ENCODE results near the gene TMEM178B. TPM values are rescaled to one million over a fixed set of nuclear protein-coding genes. Genes with fewer than 3 reads are reported as not detected.

The TMEM178B gene
- total RNA-seq, 4 donors from 2014 or later = 7.7 to 49.9 (median 25.9) TPM

DNA sequence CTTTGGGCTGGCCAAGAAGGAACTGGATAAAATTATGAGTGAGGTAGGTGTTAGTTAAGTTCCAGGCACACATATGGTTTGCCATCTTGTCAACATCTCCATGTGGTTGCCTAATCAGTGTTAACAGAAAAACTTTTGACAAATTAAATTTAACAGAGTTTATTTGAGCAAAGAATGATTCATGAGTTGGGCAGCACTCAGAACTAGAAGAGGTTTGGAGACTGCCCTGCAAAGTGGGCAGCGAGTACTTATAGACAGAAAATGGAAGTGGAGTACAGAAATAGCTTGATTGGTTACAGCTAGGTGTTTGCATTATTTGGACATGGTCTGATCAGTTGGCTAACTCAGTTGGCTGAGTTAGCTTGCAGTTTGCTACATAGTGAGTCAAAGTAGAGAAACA, 439.9 kb downstream of the TMEM178B start:
- Histone ChIP-seq H3K36me3 (no peaks in the 10 kb centered on the region), H3K4me3 (replicated peaks in 1 of 3) (no peak overlapping the region), H3K9me3 (no peaks in the 10 kb centered on the region), H3K27ac (no peak overlapping the region), H3K27me3 (no peaks in the 10 kb centered on the region), H3K4me1 (no peaks in the 10 kb centered on the region)
- DNase-seq = no peak
- intact Hi-C loops (cut with DNase I) = no loop called here
- TF ChIP-seq, protein P1, sequence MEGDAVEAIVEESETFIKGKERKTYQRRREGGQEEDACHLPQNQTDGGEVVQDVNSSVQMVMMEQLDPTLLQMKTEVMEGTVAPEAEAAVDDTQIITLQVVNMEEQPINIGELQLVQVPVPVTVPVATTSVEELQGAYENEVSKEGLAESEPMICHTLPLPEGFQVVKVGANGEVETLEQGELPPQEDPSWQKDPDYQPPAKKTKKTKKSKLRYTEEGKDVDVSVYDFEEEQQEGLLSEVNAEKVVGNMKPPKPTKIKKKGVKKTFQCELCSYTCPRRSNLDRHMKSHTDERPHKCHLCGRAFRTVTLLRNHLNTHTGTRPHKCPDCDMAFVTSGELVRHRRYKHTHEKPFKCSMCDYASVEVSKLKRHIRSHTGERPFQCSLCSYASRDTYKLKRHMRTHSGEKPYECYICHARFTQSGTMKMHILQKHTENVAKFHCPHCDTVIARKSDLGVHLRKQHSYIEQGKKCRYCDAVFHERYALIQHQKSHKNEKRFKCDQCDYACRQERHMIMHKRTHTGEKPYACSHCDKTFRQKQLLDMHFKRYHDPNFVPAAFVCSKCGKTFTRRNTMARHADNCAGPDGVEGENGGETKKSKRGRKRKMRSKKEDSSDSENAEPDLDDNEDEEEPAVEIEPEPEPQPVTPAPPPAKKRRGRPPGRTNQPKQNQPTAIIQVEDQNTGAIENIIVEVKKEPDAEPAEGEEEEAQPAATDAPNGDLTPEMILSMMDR (IDR thresholded peaks at IDR 0.05) = no peak
- no peak for TF ChIP-seq POLR2A (IDR thresholded peaks at IDR 0.05)
- WGBS, 2 donors = 88 to 94% methylated on average over 1 of the region's 1 CpG

DNA sequence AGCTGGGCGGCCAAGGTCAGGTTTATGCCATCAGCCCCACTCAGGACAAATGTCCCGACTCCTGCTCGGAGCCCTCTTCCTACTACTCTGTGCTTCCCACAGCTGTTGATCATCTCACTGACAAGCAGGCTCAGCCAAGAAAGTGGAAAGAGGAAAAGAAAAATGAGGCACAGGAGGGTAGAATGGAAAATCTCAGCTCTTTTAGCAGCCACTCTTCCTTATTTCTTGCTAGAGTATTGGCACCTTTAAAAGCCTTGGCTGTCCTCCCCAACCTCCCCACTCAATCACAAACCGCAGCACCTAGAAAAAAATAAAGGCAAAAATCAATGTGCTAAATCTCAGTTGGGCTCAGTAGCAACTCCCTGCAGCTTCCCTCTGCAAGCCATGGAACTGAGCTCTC, 442.1 kb downstream of the TMEM178B start:
- no peaks in the 10 kb centered on the region for H3K27me3 ChIP-seq
- TF ChIP-seq POLR2A (IDR thresholded peaks at IDR 0.05) = no peak
- TF ChIP-seq, protein P1 (IDR thresholded peaks at IDR 0.05) = no peak
- WGBS, 2 donors = 74 to 85% methylated on average over 4 of the region's 4 CpGs
- intact Hi-C loops (cut with DNase I) = no loop called here
- H3K4me1 ChIP-seq = no peaks in the 10 kb centered on the region
- no peak for DNase-seq
- H3K9me3 ChIP-seq = no peaks in the 10 kb centered on the region
- H3K27ac ChIP-seq = no peak overlapping the region
- no peaks in the 10 kb centered on the region for H3K36me3 ChIP-seq
- no peak overlapping the region for H3K4me3 ChIP-seq (replicated peaks in 1 of 3)

DNA sequence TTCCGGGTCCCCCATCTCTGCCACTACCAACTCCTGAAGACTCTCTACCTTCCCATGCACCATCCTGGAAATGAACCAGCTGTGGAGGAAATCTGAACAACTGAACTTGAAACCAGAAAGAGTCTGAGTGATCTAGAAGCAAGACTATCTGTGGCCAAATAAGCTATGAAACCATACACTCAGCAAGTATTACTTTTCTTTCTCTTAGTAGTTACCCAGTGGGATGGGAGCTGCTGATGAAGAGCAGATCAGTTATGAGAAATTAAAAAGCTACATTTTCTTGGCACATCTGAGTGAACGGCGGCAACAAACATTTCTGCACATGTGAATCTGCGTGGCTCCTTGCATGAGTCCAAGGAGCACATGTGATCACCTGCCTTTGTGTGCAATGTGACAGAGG, 445.8 kb downstream of the TMEM178B start:
- no peaks in the 10 kb centered on the region for H3K36me3 ChIP-seq
- TF ChIP-seq POLR2A (IDR thresholded peaks at IDR 0.05) = no peak
- TF ChIP-seq, protein P1 (IDR thresholded peaks at IDR 0.05) = no peak
- H3K27me3 ChIP-seq = no peaks in the 10 kb centered on the region
- WGBS, 2 donors = 84 to 96% methylated on average over 4 of the region's 4 CpGs
- H3K4me1 ChIP-seq = no peaks in the 10 kb centered on the region
- intact Hi-C loops (cut with DNase I) = no loop called here
- H3K4me3 ChIP-seq (replicated peaks in 1 of 3) = no peak overlapping the region
- H3K27ac ChIP-seq = no peak overlapping the region
- DNase-seq = no peak
- no peaks in the 10 kb centered on the region for H3K9me3 ChIP-seq

DNA sequence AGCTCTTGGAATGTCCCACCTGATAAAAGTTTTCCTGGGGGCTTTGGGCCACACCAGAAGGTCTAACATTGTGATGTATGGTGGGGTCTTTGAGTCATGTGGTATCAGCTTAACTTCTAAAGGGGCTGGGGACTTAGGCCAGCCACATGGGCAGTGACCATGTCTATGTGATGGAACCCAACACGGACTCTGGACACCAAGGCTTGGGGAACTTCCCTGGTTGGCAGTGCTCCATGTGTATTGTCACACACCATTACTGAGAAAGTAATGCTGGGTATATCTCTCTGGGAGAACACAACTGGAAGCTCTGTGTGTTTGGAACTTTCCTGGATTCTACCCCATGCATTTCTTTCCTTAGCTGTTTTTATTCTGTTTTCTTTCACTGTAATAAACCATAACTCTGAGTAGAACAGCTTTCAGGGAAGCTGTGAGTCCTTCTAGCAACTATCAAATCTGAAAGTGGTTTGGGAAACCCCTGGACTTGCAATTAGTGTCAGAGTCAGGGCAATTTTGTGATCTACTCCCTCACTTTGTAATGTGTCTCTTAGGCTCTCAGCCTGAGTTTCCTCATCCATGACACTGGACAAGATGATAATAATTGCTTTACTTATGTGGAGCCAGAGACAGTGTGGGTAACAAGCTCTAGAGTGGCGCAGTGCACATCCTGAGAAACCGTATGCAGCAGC, 448.9 kb downstream of the TMEM178B start:
- Histone ChIP-seq H3K9me3 (no peaks in the 10 kb centered on the region), H3K36me3 (no peaks in the 10 kb centered on the region), H3K27ac (no peak overlapping the region), H3K4me3 (replicated peaks in 1 of 3) (no peak overlapping the region), H3K27me3 (no peaks in the 10 kb centered on the region), H3K4me1 (no peaks in the 10 kb centered on the region)
- no peak for DNase-seq
- intact Hi-C loops (cut with DNase I) = no loop called here
- no peak for TF ChIP-seq POLR2A (IDR thresholded peaks at IDR 0.05)
- TF ChIP-seq, protein P1 (IDR thresholded peaks at IDR 0.05) = no peak
- WGBS, 2 donors = 90 to 93% methylated on average over 3 of the region's 3 CpGs

DNA sequence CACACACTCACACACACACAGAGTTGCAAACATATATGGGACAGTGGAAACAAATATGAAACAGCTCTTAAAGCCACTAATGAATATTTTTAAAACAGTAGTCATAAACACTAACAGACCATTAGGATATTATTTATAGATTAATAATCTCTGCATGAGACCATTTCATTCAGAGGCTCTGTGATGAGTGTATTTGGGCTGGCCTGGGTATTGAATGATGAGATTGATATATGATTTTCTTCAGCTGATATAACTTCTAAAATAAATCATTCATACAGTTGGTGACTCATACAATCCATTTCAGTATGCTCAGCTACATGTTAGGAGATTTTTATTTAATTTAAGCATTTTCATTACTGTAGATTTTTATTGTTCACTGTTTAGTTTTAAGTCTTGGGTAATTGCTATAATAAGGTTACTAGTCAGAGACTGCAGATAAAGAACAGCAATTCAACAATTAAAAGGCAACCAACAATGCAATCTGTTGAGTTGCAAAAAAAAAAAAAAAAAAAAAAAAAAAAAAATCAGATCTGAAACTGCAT, 452.2 kb downstream of the TMEM178B start:
- Histone ChIP-seq H3K9me3 (no peaks in the 10 kb centered on the region), H3K27ac (no peak overlapping the region), H3K4me3 (replicated peaks in 1 of 3) (no peak overlapping the region), H3K27me3 (no peaks in the 10 kb centered on the region), H3K36me3 (no peaks in the 10 kb centered on the region), H3K4me1 (no peaks in the 10 kb centered on the region)
- TF ChIP-seq POLR2A (IDR thresholded peaks at IDR 0.05) = no peak
- TF ChIP-seq, protein P1 (IDR thresholded peaks at IDR 0.05) = no peak
- DNase-seq = no peak
- intact Hi-C loops (cut with DNase I) = no loop called here

Data from thyroid gland (tissue), 4 donors.